Measurements from ENCODE around the gene PPAT.

Gene PPAT

DNA sequence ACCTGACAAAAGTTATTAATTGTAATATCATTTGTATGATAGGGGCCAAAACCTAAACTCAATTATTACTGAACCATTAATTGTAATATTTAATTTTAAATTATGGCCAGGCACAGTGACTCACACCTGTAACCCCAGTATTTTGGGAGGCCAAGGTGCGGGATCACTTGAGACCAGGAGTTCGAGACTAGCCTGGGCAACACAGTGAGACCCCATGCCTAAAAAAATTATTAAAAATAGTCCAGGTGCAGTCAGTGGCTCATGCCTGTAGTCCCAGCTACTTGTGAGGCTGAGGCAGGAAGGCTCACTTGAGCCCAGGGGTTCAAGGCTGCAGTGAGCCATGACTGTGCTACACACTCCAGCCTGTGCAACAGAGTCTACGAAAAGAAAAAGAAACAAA lies 18.0 kb downstream of the PPAT start:
- Mint-ChIP-seq H3K4me3 (no peak overlapping the region), H3K9me3 (no peaks in the 10 kb centered on the region), H3K27ac (no peak overlapping the region), H3K36me3 (ENCODE audit: low read depth) (peaks cover 2% of the 10 kb centered on the region), H3K4me1 (peaks cover 12% of the 10 kb centered on the region), H3K27me3 (no peaks in the 10 kb centered on the region)
- ATAC-seq (no peak), DNase-seq (no peak)

- Mint-ChIP-seq H3K9me3 (no peaks in the 10 kb centered on the region), H3K27me3 (no peaks in the 10 kb centered on the region), H3K36me3 (ENCODE audit: low read depth) (peaks cover 2% of the 10 kb centered on the region), H3K27ac (no peak overlapping the region), H3K4me3 (no peak overlapping the region), H3K4me1 (peaks cover 21% of the 10 kb centered on the region)
- ATAC-seq (no peak), DNase-seq (no peak)
These were observed 19.1 kb downstream of the PPAT start for GRCh38 chr4:56416349-56416748.

DNA sequence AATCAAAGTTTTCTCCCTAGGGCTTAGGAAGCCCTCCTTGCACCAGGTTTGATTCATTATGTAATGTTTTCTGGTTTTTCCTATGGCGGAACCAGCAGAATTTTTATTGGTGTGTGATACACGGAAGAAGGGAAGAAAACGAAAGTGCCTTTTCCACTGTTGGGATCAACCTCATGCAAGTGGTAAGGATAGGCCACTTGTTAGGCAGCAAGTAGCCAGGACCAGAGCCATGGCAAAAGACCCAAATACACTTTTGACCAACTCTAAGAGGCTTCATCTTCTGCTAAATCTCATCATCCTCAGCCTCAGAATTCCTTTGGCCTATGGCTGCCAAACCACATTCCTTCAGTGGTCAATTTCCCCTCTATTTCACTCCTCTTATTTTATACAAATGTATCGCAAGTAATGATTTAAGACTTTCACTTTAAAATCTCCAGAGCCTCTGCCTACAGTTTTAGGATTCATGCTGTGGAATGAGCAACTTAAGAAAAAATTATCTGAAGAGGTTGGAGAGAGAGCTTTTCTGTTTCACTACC lies 21.2 kb downstream of the PPAT start:
- ATAC-seq (no peak), DNase-seq (no peak)
- Mint-ChIP-seq H3K4me3 (no peak overlapping the region), H3K4me1 (peaks cover 29% of the 10 kb centered on the region), H3K27me3 (no peaks in the 10 kb centered on the region), H3K9me3 (no peaks in the 10 kb centered on the region), H3K27ac (no peak overlapping the region), H3K36me3 (ENCODE audit: low read depth) (peaks cover 2% of the 10 kb centered on the region)

DNA sequence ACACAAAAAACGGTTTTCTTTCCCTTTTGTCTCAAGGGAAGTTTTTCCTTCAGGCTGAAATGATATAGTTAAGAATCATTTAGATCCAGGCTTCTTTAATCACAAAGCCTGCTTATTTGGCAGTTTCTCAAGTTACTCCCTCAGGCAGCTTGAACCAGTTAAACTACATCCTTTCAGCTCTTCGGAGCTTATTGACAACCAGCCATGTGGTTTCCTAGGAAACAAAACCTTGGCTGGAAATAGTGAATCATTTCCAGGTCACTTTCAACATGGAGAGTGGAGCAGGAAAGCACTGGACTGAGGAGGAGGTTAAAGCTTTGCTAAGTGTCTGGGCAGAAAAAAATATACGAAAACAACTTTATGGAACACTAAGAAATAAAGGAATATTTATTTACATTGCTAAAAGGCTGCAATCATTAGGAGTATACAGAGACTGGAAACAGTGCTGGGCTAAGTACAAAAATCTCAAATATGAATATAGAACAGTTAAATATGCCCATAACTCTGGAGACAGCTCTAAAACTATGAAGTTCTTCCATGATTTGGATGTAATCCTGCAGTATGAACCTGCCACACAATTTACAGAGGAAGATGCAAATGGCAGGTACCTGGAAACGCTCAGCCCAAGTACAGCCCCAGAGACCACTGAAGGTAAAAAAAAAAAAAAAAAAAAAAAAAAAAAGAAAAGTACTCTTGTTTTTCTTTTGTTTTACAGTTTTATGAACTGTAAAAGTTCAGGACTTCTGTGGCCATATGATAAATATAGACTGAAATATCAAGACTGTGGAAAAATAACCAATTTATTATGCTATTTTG lies 25.0 kb downstream of the PPAT start:
- no peak overlapping the region for H3K4me3 Mint-ChIP-seq
- no peak for DNase-seq
- H3K9me3 Mint-ChIP-seq, result no peaks in the 10 kb centered on the region
- H3K27ac Mint-ChIP-seq, result peak overlapping the region; percentile 6
- H3K36me3 Mint-ChIP-seq (ENCODE audit: low read depth), result peaks cover 22% of the 10 kb centered on the region
- H3K27me3 Mint-ChIP-seq, result no peaks in the 10 kb centered on the region
- peak; percentile 84 for ATAC-seq
- peaks cover 21% of the 10 kb centered on the region for H3K4me1 Mint-ChIP-seq

GRCh38 chr4:56409511-56410090 lies 25.8 kb downstream of the PPAT start:
- no peaks in the 10 kb centered on the region for H3K9me3 Mint-ChIP-seq
- DNase-seq, result no peak
- H3K27ac Mint-ChIP-seq, result no peak overlapping the region
- no peak for ATAC-seq
- H3K4me3 Mint-ChIP-seq, result no peak overlapping the region
- H3K27me3 Mint-ChIP-seq, result no peaks in the 10 kb centered on the region
- H3K36me3 Mint-ChIP-seq (ENCODE audit: low read depth), result peaks cover 28% of the 10 kb centered on the region
- peaks cover 21% of the 10 kb centered on the region for H3K4me1 Mint-ChIP-seq

DNA sequence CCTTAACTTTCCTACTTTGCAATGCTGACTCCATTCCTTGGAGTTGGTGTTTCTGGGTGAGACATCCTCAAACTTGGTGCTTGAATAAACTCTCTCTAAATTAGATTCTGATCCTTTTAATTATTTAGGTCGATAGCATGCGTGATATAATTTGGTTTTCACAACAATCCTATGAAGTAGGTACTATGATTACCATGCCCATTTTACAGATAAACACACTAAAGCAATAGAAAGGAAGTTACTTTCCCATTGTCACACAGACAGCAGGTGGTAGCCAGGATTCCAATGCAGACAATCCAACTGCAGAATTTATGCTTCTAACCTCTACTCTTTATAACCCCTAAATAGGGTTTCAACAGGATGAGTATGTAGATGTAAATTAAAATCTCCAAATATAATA lies 26.4 kb downstream of the PPAT start:
- Mint-ChIP-seq H3K4me1 (peaks cover 21% of the 10 kb centered on the region), H3K36me3 (ENCODE audit: low read depth) (peaks cover 32% of the 10 kb centered on the region), H3K27me3 (no peaks in the 10 kb centered on the region), H3K9me3 (no peaks in the 10 kb centered on the region), H3K27ac (no peak overlapping the region), H3K4me3 (no peak overlapping the region)
- ATAC-seq (no peak), DNase-seq (no peak)

- no peaks in the 10 kb centered on the region for H3K9me3 Mint-ChIP-seq
- H3K4me1 Mint-ChIP-seq, result peaks cover 7% of the 10 kb centered on the region
- peaks cover 46% of the 10 kb centered on the region for H3K36me3 Mint-ChIP-seq (ENCODE audit: low read depth)
- H3K27me3 Mint-ChIP-seq, result no peaks in the 10 kb centered on the region
- DNase-seq, result no peak
- H3K27ac Mint-ChIP-seq, result no peak overlapping the region
- ATAC-seq, result no peak
- no peak overlapping the region for H3K4me3 Mint-ChIP-seq
These were observed 29.3 kb downstream of the PPAT start for GRCh38 chr4:56406151-56406550.

DNA sequence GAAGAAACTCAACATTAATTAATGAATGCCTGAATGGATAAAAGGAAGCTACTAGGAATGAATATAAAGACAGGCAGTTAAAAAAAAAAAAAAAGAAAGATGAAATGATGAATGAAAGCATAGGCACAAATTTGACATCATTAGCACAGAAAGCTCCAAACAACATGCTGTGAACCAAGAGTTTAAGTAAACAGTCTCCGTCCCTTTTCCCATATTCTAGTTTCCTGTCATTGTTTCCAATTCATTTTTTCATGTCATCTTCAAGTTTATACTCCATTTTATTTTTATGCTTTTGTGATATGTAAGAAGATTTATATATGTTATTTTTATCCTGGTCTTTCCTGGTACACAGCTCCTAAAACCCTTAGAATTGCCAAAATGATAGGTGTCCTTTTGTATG lies 30.4 kb downstream of the PPAT start:
- no peak for DNase-seq
- Mint-ChIP-seq H3K27me3 (no peaks in the 10 kb centered on the region), H3K4me1 (peaks cover under 1% of the 10 kb centered on the region), H3K4me3 (no peak overlapping the region), H3K9me3 (no peaks in the 10 kb centered on the region), H3K27ac (no peak overlapping the region), H3K36me3 (ENCODE audit: low read depth) (peaks cover 55% of the 10 kb centered on the region)
- no peak for ATAC-seq

GRCh38 chr4:56400560-56400959 lies 34.9 kb downstream of the PPAT start:
- no peak for ATAC-seq
- no peaks in the 10 kb centered on the region for H3K9me3 Mint-ChIP-seq
- no peaks in the 10 kb centered on the region for H3K4me1 Mint-ChIP-seq
- no peak for DNase-seq
- H3K27ac Mint-ChIP-seq, result no peak overlapping the region
- H3K4me3 Mint-ChIP-seq, result no peak overlapping the region
- no peaks in the 10 kb centered on the region for H3K27me3 Mint-ChIP-seq
- peaks cover 56% of the 10 kb centered on the region for H3K36me3 Mint-ChIP-seq (ENCODE audit: low read depth)

DNA sequence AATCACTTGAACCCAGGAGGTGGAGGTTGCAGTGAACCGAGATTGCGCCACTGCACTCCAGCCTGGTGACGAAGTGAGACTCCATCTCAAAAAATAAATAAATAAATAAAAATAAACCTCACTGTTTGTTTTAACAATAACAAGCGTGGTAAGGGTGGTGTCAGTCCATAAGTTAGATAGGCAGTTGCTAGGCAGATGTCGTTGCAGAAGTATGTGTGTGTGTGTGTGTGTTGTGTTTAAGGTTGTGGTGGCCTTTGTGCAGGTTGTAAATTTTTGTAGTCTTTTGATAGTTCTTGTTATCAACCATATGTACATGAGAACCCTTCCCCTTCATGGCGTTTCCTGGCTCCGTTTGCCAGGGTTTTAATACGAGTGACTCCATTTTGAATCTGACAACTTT lies 44.1 kb downstream of the PPAT start:
- no peaks in the 10 kb centered on the region for H3K9me3 Mint-ChIP-seq
- peak overlapping the region; percentile 3 for H3K27ac Mint-ChIP-seq
- no peaks in the 10 kb centered on the region for H3K27me3 Mint-ChIP-seq
- H3K4me1 Mint-ChIP-seq, result peaks cover 31% of the 10 kb centered on the region
- no peak for DNase-seq
- ATAC-seq, result no peak
- H3K36me3 Mint-ChIP-seq (ENCODE audit: low read depth), result peaks cover 29% of the 10 kb centered on the region
- H3K4me3 Mint-ChIP-seq, result no peak overlapping the region

GRCh38 chr4:56389558-56389957 lies 45.9 kb downstream of the PPAT start:
- Mint-ChIP-seq H3K27ac (peak overlapping the region; percentile 19), H3K4me3 (no peak overlapping the region)

DNA sequence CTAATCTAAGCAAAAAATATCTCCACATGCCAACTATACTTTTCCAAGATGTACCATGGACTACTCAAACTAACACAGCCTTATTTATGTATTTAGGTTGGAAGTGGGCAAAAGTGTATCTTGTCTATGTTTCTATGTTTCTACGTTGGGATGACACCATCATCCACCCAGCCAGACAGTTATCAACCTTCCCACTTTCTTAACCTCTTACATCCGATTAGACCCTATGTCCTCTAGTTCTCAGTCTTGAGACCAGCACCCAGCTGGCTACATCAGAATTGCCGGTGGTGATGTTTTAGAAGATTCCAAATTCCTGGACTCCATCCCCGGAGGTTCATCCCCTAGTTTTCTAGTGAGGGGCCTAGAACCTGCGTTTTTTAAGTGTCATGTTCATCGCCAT lies 47.1 kb downstream of the PPAT start:
- Mint-ChIP-seq H3K27me3 (no peaks in the 10 kb centered on the region), H3K4me1 (peaks cover 42% of the 10 kb centered on the region), H3K36me3 (ENCODE audit: low read depth) (peaks cover 17% of the 10 kb centered on the region), H3K4me3 (peak overlapping the region; percentile 97), H3K9me3 (no peaks in the 10 kb centered on the region), H3K27ac (peak overlapping the region; percentile 96)
- ATAC-seq (no peak), DNase-seq (no peak)

More at GRCh38 chr4:56389558-56389957, 45.9 kb downstream of the PPAT start:
- Mint-ChIP-seq H3K27me3 (no peaks in the 10 kb centered on the region), H3K4me1 (peaks cover 38% of the 10 kb centered on the region), H3K9me3 (no peaks in the 10 kb centered on the region), H3K36me3 (ENCODE audit: low read depth) (peaks cover 19% of the 10 kb centered on the region)
- no peak for ATAC-seq
- DNase-seq, result no peak

GRCh38 chr4:56387023-56388001 lies 48.1 kb downstream of the PPAT start, which contains the start of gene AASDH:
TSS of gene AASDH (minus strand) at chr4:56387491. CDS start at chr4:56384299, 3,192 bp downstream.
- ATAC-seq, result peak; percentile 98
- Mint-ChIP-seq H3K27ac (peak within 1 kb of the TSS; percentile 96), H3K27me3 (no peaks in the 10 kb centered on the region), H3K4me3 (peak within 1 kb of the TSS; percentile 97), H3K4me1 (peaks cover 42% of the 10 kb centered on the region), H3K36me3 (ENCODE audit: low read depth) (peaks cover 16% of the 10 kb centered on the region), H3K9me3 (no peaks in the 10 kb centered on the region)
- peak; percentile 95 for DNase-seq

- Mint-ChIP-seq H3K4me1 (peaks cover 42% of the 10 kb centered on the region), H3K4me3 (peak overlapping the region; percentile 97), H3K27ac (peak overlapping the region; percentile 44), H3K36me3 (ENCODE audit: low read depth) (peaks cover 6% of the 10 kb centered on the region), H3K27me3 (no peaks in the 10 kb centered on the region), H3K9me3 (no peaks in the 10 kb centered on the region)
- no peak for ATAC-seq
- DNase-seq, result no peak
These were observed 49.3 kb downstream of the PPAT start for GRCh38 chr4:56386091-56386490.
